Measurements from ENCODE around the gene MIPOL1.

Gene MIPOL1

GRCh38 chr14:37587131-37587803, 389.5 kb downstream of the MIPOL1 start:
- no peak for DNase-seq (ENCODE audit: low spot score)

GRCh38 chr14:37587881-37588666, 390.3 kb downstream of the MIPOL1 start:
- DNase-seq (ENCODE audit: low spot score) = no peak

GRCh38 chr14:37588667-37588955, 390.9 kb downstream of the MIPOL1 start:
- DNase-seq (ENCODE audit: low spot score) = no peak

GRCh38 chr14:37588956-37589714, 391.4 kb downstream of the MIPOL1 start:
- no peak for DNase-seq (ENCODE audit: low spot score)

- DNase-seq (ENCODE audit: low spot score) = no peak
Measured at GRCh38 chr14:37589715-37590427, 392.1 kb downstream of the MIPOL1 start.

- DNase-seq (ENCODE audit: low spot score) = no peak
Measured at GRCh38 chr14:37590428-37591139, 392.8 kb downstream of the MIPOL1 start.

GRCh38 chr14:37591311-37591940, 393.7 kb downstream of the MIPOL1 start:
- DNase-seq (ENCODE audit: low spot score) = no peak

- no peak for DNase-seq (ENCODE audit: low spot score)
Measured at GRCh38 chr14:37591941-37592481, 394.3 kb downstream of the MIPOL1 start.

- DNase-seq (ENCODE audit: low spot score) = no peak
Measured at GRCh38 chr14:37592482-37593408, 395.0 kb downstream of the MIPOL1 start.

- DNase-seq (ENCODE audit: low spot score) = no peak
Measured at GRCh38 chr14:37593511-37594237, 395.9 kb downstream of the MIPOL1 start.

GRCh38 chr14:37594238-37594970, 396.7 kb downstream of the MIPOL1 start:
- DNase-seq (ENCODE audit: low spot score) = peak; percentile 76

GRCh38 chr14:37594971-37595808, 397.5 kb downstream of the MIPOL1 start, which contains the start of the genes FOXA1 and TTC6:
FOXA1 (minus strand) TSS chr14:37595249; CDS start chr14:37594972, 277 bp downstream.
TTC6 (plus strand) TSS chr14:37595629; CDS start chr14:37622065, 26,436 bp downstream.
- peak; percentile 69 for DNase-seq (ENCODE audit: low spot score)

GRCh38 chr14:37595809-37596621, 398.3 kb downstream of the MIPOL1 start:
- no peak for DNase-seq (ENCODE audit: low spot score)

- no peak for DNase-seq (ENCODE audit: low spot score)
Measured at GRCh38 chr14:37596790-37597472, 399.2 kb downstream of the MIPOL1 start.

GRCh38 chr14:37597538-37597913, 399.8 kb downstream of the MIPOL1 start:
- DNase-seq (ENCODE audit: low spot score) = no peak

All from AG20443 (cell line).